Measurements from ENCODE around the gene RSPH10B.
"Not testable (repeated sequence)": the region's sequence is repeated elsewhere in the genome, so short reads cannot be mapped to it uniquely, and the experiment has no call there.

Gene RSPH10B

GRCh38 chr7:5970347-5970911 is at the start of gene RSPH10B:
RSPH10B (minus strand) TSS chr7:5970689; CDS start chr7:5967116, 3,573 bp downstream.
- not testable (repeated sequence) for H4K20me1 ChIP-seq (ENCODE audit: insufficient read depth); H3K4me2 ChIP-seq; H3K4me3 ChIP-seq (IDR thresholded peaks at IDR 0.05; ENCODE audit: insufficient read depth, low read depth, low read length); H3K27me3 ChIP-seq (ENCODE audit: insufficient read depth, low read depth); H3K36me3 ChIP-seq (ENCODE audit: insufficient read depth); H3K4me1 ChIP-seq (ENCODE audit: low read depth, poor library complexity, severe bottlenecking); H2AFZ ChIP-seq (ENCODE audit: low read depth); H3K9ac ChIP-seq; H3K27ac ChIP-seq; H3K79me2 ChIP-seq (ENCODE audit: insufficient read depth, low read depth)

GRCh38 chr7:6016653-6016966 is 46.1 kb upstream of the RSPH10B start:
- H3K9ac ChIP-seq, result no peak overlapping the region
- H3K27me3 ChIP-seq (ENCODE audit: insufficient read depth, low read depth), result no peaks in the 10 kb centered on the region
- no peak overlapping the region for H2AFZ ChIP-seq (ENCODE audit: low read depth)
- peaks cover 27% of the 10 kb centered on the region; the same call in 1 of the 2 replicates for H3K36me3 ChIP-seq (ENCODE audit: insufficient read depth)
- H3K4me1 ChIP-seq (ENCODE audit: low read depth, poor library complexity, severe bottlenecking), result peaks cover 26% of the 10 kb centered on the region
- no peak overlapping the region for H3K27ac ChIP-seq
- no peak overlapping the region for H3K4me3 ChIP-seq (IDR thresholded peaks at IDR 0.05; ENCODE audit: insufficient read depth, low read depth, low read length)
- no peak for TF ChIP-seq CTCF (conservative IDR thresholded peaks at IDR 0.05; ENCODE audit: low read depth, low read length)
- no peak overlapping the region for H3K4me2 ChIP-seq
- peaks cover 16% of the 10 kb centered on the region for H3K79me2 ChIP-seq (ENCODE audit: insufficient read depth, low read depth)
- H4K20me1 ChIP-seq (ENCODE audit: insufficient read depth), result no peaks in the 10 kb centered on the region

DNA sequence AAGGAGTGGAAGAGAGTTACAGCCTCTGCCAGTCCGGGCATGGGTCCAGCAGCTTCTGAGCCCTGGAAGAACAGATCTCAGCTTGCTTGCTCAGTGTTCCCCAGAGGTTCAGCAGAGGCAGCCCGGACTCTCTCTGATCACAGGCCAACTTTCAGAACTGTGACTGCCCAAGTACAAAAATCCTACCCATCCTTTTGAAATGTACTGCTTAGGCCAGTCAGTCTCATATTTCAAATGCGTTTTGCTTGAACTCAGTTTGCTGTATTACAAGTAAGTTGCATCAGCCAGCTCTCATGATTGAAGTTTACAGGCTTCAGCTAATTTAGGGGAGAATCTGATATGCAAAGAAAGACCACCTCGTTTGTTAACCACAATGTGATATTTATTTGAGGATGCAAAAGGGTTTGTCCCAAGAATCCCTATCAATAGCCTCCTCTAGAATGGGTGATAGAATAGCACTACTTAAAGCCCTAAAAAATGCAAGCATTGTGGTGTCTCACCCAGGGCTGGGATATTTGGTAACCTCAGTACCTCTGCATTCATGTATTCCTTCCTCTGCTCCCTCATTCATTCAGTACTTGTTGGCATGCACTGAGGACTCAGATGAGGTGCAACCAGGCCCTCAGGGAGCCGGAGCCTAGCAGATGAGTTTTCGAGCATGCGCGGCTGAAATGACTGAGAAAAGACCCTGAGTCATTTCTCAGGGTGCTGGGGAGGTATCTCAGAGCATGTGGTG is 45.6 kb upstream of the RSPH10B start:
- Histone ChIP-seq H3K4me1 (ENCODE audit: low read depth, poor library complexity, severe bottlenecking) (peaks cover 26% of the 10 kb centered on the region), H3K4me3 (IDR thresholded peaks at IDR 0.05; ENCODE audit: insufficient read depth, low read depth, low read length) (no peak overlapping the region), H3K4me2 (no peak overlapping the region), H2AFZ (ENCODE audit: low read depth) (no peak overlapping the region), H3K9ac (no peak overlapping the region), H4K20me1 (ENCODE audit: insufficient read depth) (no peaks in the 10 kb centered on the region), H3K36me3 (ENCODE audit: insufficient read depth) (peaks cover 27% of the 10 kb centered on the region; the same call in 1 of the 2 replicates), H3K79me2 (ENCODE audit: insufficient read depth, low read depth) (peaks cover 21% of the 10 kb centered on the region), H3K27me3 (ENCODE audit: insufficient read depth, low read depth) (no peaks in the 10 kb centered on the region), H3K27ac (no peak overlapping the region)
- TF ChIP-seq CTCF (conservative IDR thresholded peaks at IDR 0.05; ENCODE audit: low read depth, low read length), result no peak

DNA sequence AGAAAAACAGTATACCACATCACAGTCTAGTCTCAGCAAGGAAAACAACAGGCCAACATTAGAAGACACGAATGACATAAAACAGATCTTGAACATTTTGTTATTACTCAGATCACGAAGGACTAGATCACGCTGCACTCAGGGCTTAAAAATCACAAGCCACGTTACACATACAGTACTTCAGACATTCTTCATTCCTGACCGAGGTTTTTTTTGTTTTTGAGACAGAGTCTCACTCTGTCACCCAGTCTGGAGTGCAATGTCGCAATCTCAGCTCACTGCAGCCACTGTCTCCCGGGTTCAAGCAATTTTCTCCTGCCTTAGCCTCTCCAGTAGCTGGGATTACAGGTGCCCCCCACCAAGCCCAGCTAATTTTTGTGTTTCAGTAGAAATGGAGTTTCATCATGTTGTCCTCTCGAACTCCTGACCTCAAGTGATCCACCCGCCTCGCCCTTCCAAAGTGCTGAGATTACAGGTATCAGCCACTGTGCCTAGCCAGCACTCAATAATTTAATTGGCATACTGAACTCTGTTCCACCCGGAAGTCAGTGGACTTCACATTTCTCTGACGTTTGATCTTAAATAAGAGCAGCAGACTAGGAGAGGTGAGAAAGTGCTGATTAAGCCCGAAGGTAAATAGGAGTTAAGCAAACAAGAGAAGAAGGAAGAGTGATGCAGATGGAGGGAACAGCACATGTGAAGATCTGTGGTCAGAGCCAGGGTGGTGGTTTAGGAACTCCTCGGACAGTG is 42.0 kb upstream of the RSPH10B start:
- Histone ChIP-seq H2AFZ (ENCODE audit: low read depth) (no peak overlapping the region), H3K9ac (no peak overlapping the region), H3K27ac (no peak overlapping the region), H3K27me3 (ENCODE audit: insufficient read depth, low read depth) (no peaks in the 10 kb centered on the region), H3K4me2 (no peak overlapping the region), H3K4me3 (IDR thresholded peaks at IDR 0.05; ENCODE audit: insufficient read depth, low read depth, low read length) (no peak overlapping the region), H4K20me1 (ENCODE audit: insufficient read depth) (no peaks in the 10 kb centered on the region), H3K4me1 (ENCODE audit: low read depth, poor library complexity, severe bottlenecking) (peaks cover 46% of the 10 kb centered on the region), H3K79me2 (ENCODE audit: insufficient read depth, low read depth) (peaks cover 46% of the 10 kb centered on the region), H3K36me3 (ENCODE audit: insufficient read depth) (peaks cover 17% of the 10 kb centered on the region; the same call in 1 of the 2 replicates)
- no peak for TF ChIP-seq CTCF (conservative IDR thresholded peaks at IDR 0.05; ENCODE audit: low read depth, low read length)

Measured in KMS-11 (cell line).